Measurements from ENCODE around the gene NSMCE1.

DNA sequence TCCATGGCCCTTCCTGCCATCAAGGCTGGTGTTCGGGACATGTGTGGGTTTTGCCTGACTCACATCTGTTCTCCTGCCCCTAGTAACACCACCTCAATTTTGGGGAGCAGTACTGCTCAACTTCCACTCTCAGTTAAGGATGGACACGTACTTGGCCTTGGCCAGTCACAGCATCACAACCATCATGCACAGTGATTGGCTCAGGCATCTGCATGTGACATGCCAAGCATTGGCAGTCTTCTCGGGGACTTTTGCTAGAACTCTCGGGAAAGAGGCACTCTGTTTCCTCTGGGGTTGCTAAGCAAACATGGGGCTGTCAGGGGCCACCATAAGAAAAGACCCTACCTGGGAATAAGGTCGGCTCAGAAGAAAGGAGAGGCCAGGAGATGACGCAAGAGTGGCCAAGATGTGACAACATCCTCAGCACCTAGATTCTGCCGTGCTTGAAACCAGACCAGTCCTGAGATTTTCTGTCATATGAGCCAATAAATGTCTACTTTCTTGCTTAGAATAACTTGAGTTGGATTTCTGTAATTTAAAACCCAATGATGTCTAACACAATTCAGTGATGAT is 77.1 kb downstream of the NSMCE1 start:
- TF ChIP-seq, protein P1, sequence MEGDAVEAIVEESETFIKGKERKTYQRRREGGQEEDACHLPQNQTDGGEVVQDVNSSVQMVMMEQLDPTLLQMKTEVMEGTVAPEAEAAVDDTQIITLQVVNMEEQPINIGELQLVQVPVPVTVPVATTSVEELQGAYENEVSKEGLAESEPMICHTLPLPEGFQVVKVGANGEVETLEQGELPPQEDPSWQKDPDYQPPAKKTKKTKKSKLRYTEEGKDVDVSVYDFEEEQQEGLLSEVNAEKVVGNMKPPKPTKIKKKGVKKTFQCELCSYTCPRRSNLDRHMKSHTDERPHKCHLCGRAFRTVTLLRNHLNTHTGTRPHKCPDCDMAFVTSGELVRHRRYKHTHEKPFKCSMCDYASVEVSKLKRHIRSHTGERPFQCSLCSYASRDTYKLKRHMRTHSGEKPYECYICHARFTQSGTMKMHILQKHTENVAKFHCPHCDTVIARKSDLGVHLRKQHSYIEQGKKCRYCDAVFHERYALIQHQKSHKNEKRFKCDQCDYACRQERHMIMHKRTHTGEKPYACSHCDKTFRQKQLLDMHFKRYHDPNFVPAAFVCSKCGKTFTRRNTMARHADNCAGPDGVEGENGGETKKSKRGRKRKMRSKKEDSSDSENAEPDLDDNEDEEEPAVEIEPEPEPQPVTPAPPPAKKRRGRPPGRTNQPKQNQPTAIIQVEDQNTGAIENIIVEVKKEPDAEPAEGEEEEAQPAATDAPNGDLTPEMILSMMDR (IDR thresholded peaks at IDR 0.05; ENCODE audit: borderline replicate concordance, extremely low read depth, low read length, poor library complexity, severe bottlenecking) = no peak
- TF ChIP-seq EZH2 (IDR thresholded peaks at IDR 0.05; ENCODE audit: borderline replicate concordance, low read depth, low read length, severe bottlenecking) = no peak
